SK-N-SH (cell line): Measurements from ENCODE around the gene CALD1. TPM values are rescaled to one million over a fixed set of nuclear protein-coding genes. Genes with fewer than 3 reads are reported as not detected.
A peak's percentile ranks its signal among the peaks of the same experiment; 100 is the strongest.

Experiments
- CTCF ChIA-PET: fragments of 300-600, 350-600 bp; formaldehyde crosslinking; extraction: SDS; loops from one replicate; lab custom pipeline; 2021; lab: Yijun Ruan, JAX
- POLR2A ChIA-PET: fragments of 350-600 bp; sonication (Branson Sonifier 250); formaldehyde crosslinking; extraction: SDS; loops from one replicate; lab custom pipeline; 2020; ENCODE audit warnings: antibody characterized with exemption, inconsistent platforms; lab: Yijun Ruan, JAX
- DNase-seq: peaks from one replicate; pipeline ENCODE4 v3.0.0; 2012
- H2AFZ ChIP-seq: fragments of 200-600 bp; sonication (generic); 2 replicates; pipeline ENCODE4 v1.8.1; 2016; ENCODE audit warnings: antibody characterized with exemption, mild to moderate bottlenecking, low read depth
- H3F3A ChIP-seq: fragments of 200-600 bp; sonication (generic); replicated peaks from 2 replicates; pipeline ENCODE3; 2016; ENCODE audit warnings: antibody characterized with exemption, mild to moderate bottlenecking; ENCODE audit not compliant: insufficient read depth
- H3K27ac ChIP-seq, 2 experiments: fragments of 200-500 bp in 1 of 2; fragments of 200-600 bp in 1 of 2; sonication (Bioruptor generic) in 1 of 2; sonication (generic), shearing (Covaris generic) in 1 of 2; 2 replicates each; pipeline versions ENCODE4 v1.5.1 to v1.6.1; 2014 to 2016; ENCODE audit warnings: low read depth in 2 of 2, inconsistent platforms in 1 of 2, low read length in 1 of 2, mild to moderate bottlenecking in 1 of 2, mixed read lengths in 1 of 2
- H3K27me3 ChIP-seq: fragments of 200-600 bp; sonication (generic), shearing (Covaris generic); 2 replicates; pipeline ENCODE4 v1.6.1; 2016; ENCODE audit warnings: mixed run types; ENCODE audit not compliant: insufficient read depth
- H3K36me3 ChIP-seq, 2 experiments: fragments of 200-500 bp in 1 of 2; fragments of 200-600 bp in 1 of 2; sonication (Bioruptor generic) in 1 of 2; sonication (generic) in 1 of 2; replicated peaks in 1 of 2; 2 replicates each; pipeline versions ENCODE3 to v1.5.1; 2014 to 2016; ENCODE audit warnings: low read length in 1 of 2, mild to moderate bottlenecking in 1 of 2; ENCODE audit not compliant: insufficient read depth in 2 of 2, control insufficient read depth in 1 of 2
- H3K4me1 ChIP-seq, 2 experiments: fragments of 200-500 bp in 1 of 2; fragments of 200-600 bp in 1 of 2; sonication (Bioruptor generic) in 1 of 2; sonication (generic), shearing (Covaris generic) in 1 of 2; 2 replicates each; pipeline versions ENCODE4 v1.5.1 to v1.6.1; 2014 to 2016; ENCODE audit warnings: low read depth in 1 of 2, low read length in 1 of 2, mixed run types in 1 of 2; ENCODE audit not compliant: insufficient read depth in 2 of 2, control insufficient read depth in 1 of 2
- H3K4me2 ChIP-seq: fragments of 200-600 bp; sonication (generic), shearing (Covaris generic); 2 replicates; pipeline ENCODE4 v1.6.1; 2017; ENCODE audit warnings: mixed run types
- H3K4me3 ChIP-seq, 2 experiments: fragments of 200-500 bp in 1 of 2; fragments of 200-600 bp in 1 of 2; sonication (Bioruptor generic) in 1 of 2; sonication (generic), shearing (Covaris generic) in 1 of 2; 2 replicates each; pipeline versions ENCODE4 v1.5.1 to v1.8.1; 2014 to 2016; ENCODE audit warnings: low read depth in 2 of 2, inconsistent platforms in 1 of 2, low read length in 1 of 2, mild to moderate bottlenecking in 1 of 2, mixed read lengths in 1 of 2, moderate library complexity in 1 of 2
- H3K79me2 ChIP-seq: fragments of 200-600 bp; sonication (generic); 2 replicates; pipeline ENCODE4 v1.8.1; 2017; ENCODE audit warnings: mild to moderate bottlenecking; ENCODE audit not compliant: insufficient read depth
- H3K9ac ChIP-seq: fragments of 200-600 bp; sonication (generic); 2 replicates; pipeline ENCODE4 v1.6.1; 2017; ENCODE audit warnings: mixed run types
- H3K9me2 ChIP-seq: fragments of 200-600 bp; sonication (generic); 2 replicates; pipeline ENCODE4 v1.6.1; 2017; ENCODE audit warnings: mixed run types
- H3K9me3 ChIP-seq: fragments of 200-600 bp; sonication (generic); 2 replicates; pipeline ENCODE4 v1.6.1; 2017; ENCODE audit warnings: mixed run types, mild to moderate bottlenecking, moderate library complexity
- H4K20me1 ChIP-seq: fragments of 200-600 bp; sonication (generic); 2 replicates; pipeline ENCODE4 v1.6.1; 2017; ENCODE audit warnings: mild to moderate bottlenecking, mixed run types; ENCODE audit not compliant: insufficient read depth
- CHD2 ChIP-seq: fragments of 150-350 bp; IDR thresholded peaks from 2 replicates; pipeline ENCODE4 v1.6.1; 2018; ENCODE audit warnings: low read length; ENCODE audit not compliant: partially characterized antibody
- CTCF ChIP-seq: fragments of 200-600 bp; sonication (generic); IDR thresholded peaks from 2 replicates; pipeline ENCODE4 v1.6.1; 2017; ENCODE audit warnings: antibody characterized with exemption, mild to moderate bottlenecking, moderate library complexity
- FOXJ3 ChIP-seq: sonication (generic); formaldehyde crosslinking; IDR thresholded peaks from 2 replicates; pipeline ENCODE4 v1.5.1; 2020; ENCODE audit warnings: mild to moderate bottlenecking, missing genetic modification reagents
- IRF3 ChIP-seq: fragments of 150-350 bp; IDR thresholded peaks from 2 replicates; pipeline ENCODE4 v1.6.1; 2016; ENCODE audit warnings: mild to moderate bottlenecking, low read depth, low read length
- MAX ChIP-seq: IDR thresholded peaks from 2 replicates; pipeline ENCODE4 v1.4.0; 2012; ENCODE audit warnings: low read depth
- NFIC ChIP-seq: IDR thresholded peaks from 2 replicates; pipeline ENCODE4 v1.4.0; 2012; ENCODE audit warnings: borderline replicate concordance
- POLR2AphosphoS5 ChIP-seq: IDR thresholded peaks from 2 replicates; pipeline ENCODE4 v1.6.1; 2012; ENCODE audit warnings: low read depth, low read length
- RCOR1 ChIP-seq: fragments of 150-350 bp; IDR thresholded peaks from 2 replicates; pipeline ENCODE4 v1.6.1; 2017; ENCODE audit warnings: antibody characterized with exemption, low read length
- REST ChIP-seq: IDR thresholded peaks from 2 replicates; pipeline ENCODE4 v1.6.1; 2012; ENCODE audit warnings: mild to moderate bottlenecking, low read depth, low read length, moderate library complexity
- TEAD4 ChIP-seq: IDR thresholded peaks from 2 replicates; pipeline ENCODE4 v1.4.0; 2012; ENCODE audit warnings: mild to moderate bottlenecking, borderline replicate concordance; ENCODE audit not compliant: insufficient read depth
- USF1 ChIP-seq: IDR thresholded peaks from 2 replicates; pipeline ENCODE4 v1.4.0; 2012; ENCODE audit warnings: low read depth, borderline replicate concordance
- USF2 ChIP-seq: fragments of 150-350 bp; IDR thresholded peaks from 2 replicates; pipeline ENCODE4 v1.6.1; 2017; ENCODE audit warnings: antibody characterized with exemption, low read length, low read depth, borderline replicate concordance
- WGBS: methylation state at CpG from one replicate; pipeline ENCODE4 v1.1.6; 2017; ENCODE audit warnings: low lambda C conversion rate; 5-methylcytosine and 5-hydroxymethylcytosine counted together
- polyA plus RNA-seq, 3 experiments: library from polyadenylated mRNA; depleted of rRNA; stranded (reverse); fragments of >200 nt; gene quantifications; 2 replicates each; pipeline ENCODE4 v1.2.3, GENCODE V29; 2012

CALD1 gene
- polyA plus RNA-seq, 1 of the 3 experiments (the other 2 are of a cell fraction), result 299 TPM

GRCh38 chr7:134939136-134939535, 159.7 kb downstream of the CALD1 start:
- Histone ChIP-seq H3K4me1 (peaks cover 3 to 30% of the 10 kb centered on the region in 2 experiments; a peak in 3 of 4 replicates), H3K4me3 (no peak overlapping the region), H3K9ac (no peak overlapping the region), H3K36me3 (peaks cover 79 to 90% of the 10 kb centered on the region in 2 experiments), H3F3A (peaks cover 42% of the 10 kb centered on the region), H2AFZ (no peak overlapping the region), H4K20me1 (no peaks in the 10 kb centered on the region), H3K27ac (peak overlapping the region in 1 of 2 experiments; percentile 3; a peak in 2 of 4 replicates), H3K9me3 (no peaks in the 10 kb centered on the region), H3K9me2 (no peaks in the 10 kb centered on the region), H3K27me3 (no peaks in the 10 kb centered on the region), H3K4me2 (no peak overlapping the region), H3K79me2 (peaks cover 55% of the 10 kb centered on the region)
- no peak for TF ChIP-seq MAX
- TF ChIP-seq CTCF, result no peak
- TF ChIP-seq FOXJ3, result no peak
- TF ChIP-seq REST, result no peak
- no peak for TF ChIP-seq TEAD4
- no peak for TF ChIP-seq RCOR1
- TF ChIP-seq POLR2AphosphoS5, result no peak
- no peak for TF ChIP-seq USF2
- no peak for TF ChIP-seq IRF3
- TF ChIP-seq CHD2, result no peak
- TF ChIP-seq NFIC, result no peak
- no peak for TF ChIP-seq USF1
- ChIA-PET CTCF (interaction anchor here (0.8 to 3.1 kb wide), 5 partner anchors 14 to 249 kb away, joined by 3 to 16 read pairs (median 3); no protein-coding TSS in a partner anchor), POLR2A (no interaction called here)
- DNase-seq, result no peak
- WGBS, result over 99% methylated on average over 4 of the region's 4 CpGs
